IMR-90 (cell line): ENCODE measurements around the gene EID2B. TPM values are rescaled to one million over a fixed set of nuclear protein-coding genes. Genes with fewer than 3 reads are reported as not detected.

Source experiments
- ATAC-seq: fragments of 200-7000 bp; cut with Tn5 transposase; 2 replicates; pipeline ENCODE4 v1.9.1; 2020; ENCODE audit warnings: low read depth, mild to moderate bottlenecking, moderate library complexity
- BruUV-seq: library from RNA; stranded (reverse); fragments of 400-500 nt; replicated peaks from 2 replicates; lab custom pipeline; 2021; lab: Mats Ljungman, UMichigan
- CTCF ChIA-PET: fragments of 300-600 bp; formaldehyde crosslinking; extraction: SDS; loops from one replicate; lab custom pipeline; 2021; ENCODE audit warnings: antibody characterized with exemption; lab: Yijun Ruan, JAX
- POLR2A ChIA-PET: fragments of 300-600 bp; sonication (Branson Sonifier 250); formaldehyde crosslinking; loops from one replicate; lab custom pipeline; 2022; ENCODE audit warnings: antibody characterized with exemption; ENCODE audit not compliant: unreplicated experiment; lab: Charles Lee
- DNase-seq: peaks from one replicate; pipeline ENCODE4 v3.0.0; 2013
- H2AFZ ChIP-seq: replicated peaks from 2 replicates; pipeline ENCODE3; 2013; ENCODE audit warnings: low read length, mild to moderate bottlenecking; ENCODE audit not compliant: poor library complexity
- H2AK5ac ChIP-seq: 2 replicates; pipeline ENCODE4 v1.6.1; 2013; ENCODE audit warnings: low read depth, low read length, inconsistent platforms
- H2AK9ac ChIP-seq: replicated peaks from 2 replicates; pipeline ENCODE3; 2013; ENCODE audit warnings: mild to moderate bottlenecking, low read depth, low read length, moderate library complexity; ENCODE audit not compliant: poor library complexity
- H2BK120ac ChIP-seq: 2 replicates; pipeline ENCODE4 v1.6.1; 2013; ENCODE audit warnings: low read depth, low read length, inconsistent platforms
- H2BK15ac ChIP-seq: 3 replicates; pipeline ENCODE4 v1.6.1; 2013; ENCODE audit warnings: low read depth, low read length, inconsistent platforms
- H2BK20ac ChIP-seq: 2 replicates; pipeline ENCODE4 v1.6.1; 2013; ENCODE audit warnings: low read depth, mild to moderate bottlenecking, inconsistent platforms, low read length, moderate library complexity
- H2BK5ac ChIP-seq: 2 replicates; pipeline ENCODE4 v1.6.1; 2013; ENCODE audit warnings: mild to moderate bottlenecking, low read depth, low read length, inconsistent platforms; ENCODE audit not compliant: poor library complexity, severe bottlenecking
- H3K14ac ChIP-seq: replicated peaks from 2 replicates; pipeline ENCODE4 v1.6.1; 2013; ENCODE audit warnings: low read depth, low read length, inconsistent platforms
- H3K18ac ChIP-seq: 2 replicates; pipeline ENCODE4 v1.6.1; 2013; ENCODE audit warnings: low read depth, low read length, control low read depth
- H3K23ac ChIP-seq: 2 replicates; pipeline ENCODE4 v1.6.1; 2013; ENCODE audit warnings: low read depth, low read length, inconsistent platforms
- H3K27ac ChIP-seq: 2 replicates; pipeline ENCODE4 v1.5.1; 2013; ENCODE audit warnings: mild to moderate bottlenecking, control low read depth, low read length; ENCODE audit not compliant: insufficient read depth
- H3K27me3 ChIP-seq: 2 replicates; pipeline ENCODE4 v1.6.1; 2013; ENCODE audit warnings: low read length; ENCODE audit not compliant: control insufficient read depth, insufficient read depth
- H3K36me3 ChIP-seq: 2 replicates; pipeline ENCODE4 v1.6.1; 2013; ENCODE audit warnings: low read length, mixed read lengths; ENCODE audit not compliant: control insufficient read depth, insufficient read depth
- H3K4ac ChIP-seq: 2 replicates; pipeline ENCODE4 v1.6.1; 2013; ENCODE audit warnings: low read depth, low read length, inconsistent platforms
- H3K4me1 ChIP-seq: 2 replicates; pipeline ENCODE4 v1.6.1; 2013; ENCODE audit warnings: low read length, mixed read lengths; ENCODE audit not compliant: control insufficient read depth, insufficient read depth
- H3K4me2 ChIP-seq: 2 replicates; pipeline ENCODE4 v1.6.1; 2013; ENCODE audit warnings: low read depth, mild to moderate bottlenecking, control low read depth, low read length, moderate library complexity
- H3K4me3 ChIP-seq: 2 replicates; pipeline ENCODE4 v1.5.1; 2013; ENCODE audit warnings: low read depth, mild to moderate bottlenecking, control low read depth, low read length, moderate library complexity; ENCODE audit not compliant: insufficient read depth
- H3K56ac ChIP-seq: 2 replicates; pipeline ENCODE4 v1.6.1; 2013; ENCODE audit warnings: low read length, inconsistent platforms; ENCODE audit not compliant: insufficient read depth; ENCODE audit errors: extremely low read depth
- H3K79me1 ChIP-seq, 2 experiments: 2 replicates each; pipeline ENCODE4 v1.6.1; 2013; ENCODE audit warnings: low read length in 2 of 2, inconsistent platforms in 1 of 2, low read depth in 1 of 2
- H3K9ac ChIP-seq: 2 replicates; pipeline ENCODE4 v1.6.1; 2013; ENCODE audit warnings: low read depth, low read length, control low read depth
- H3K9me1 ChIP-seq: 2 replicates; pipeline ENCODE4 v1.6.1; 2013; ENCODE audit warnings: low read length, inconsistent platforms; ENCODE audit not compliant: insufficient read depth
- H3K9me3 ChIP-seq: 2 replicates; pipeline ENCODE4 v1.6.1; 2013; ENCODE audit warnings: low read length; ENCODE audit not compliant: control insufficient read depth, insufficient read depth
- H4K20me1 ChIP-seq: 2 replicates; pipeline ENCODE4 v1.6.1; 2013; ENCODE audit warnings: low read length, inconsistent platforms; ENCODE audit not compliant: insufficient read depth
- H4K5ac ChIP-seq: 2 replicates; pipeline ENCODE4 v1.6.1; 2013; ENCODE audit warnings: mild to moderate bottlenecking, low read depth, low read length, control low read depth
- H4K8ac ChIP-seq, 2 experiments: 2 replicates each; pipeline ENCODE4 v1.6.1; 2013; ENCODE audit warnings: low read depth in 2 of 2, low read length in 2 of 2, control low read depth in 1 of 2, inconsistent platforms in 1 of 2
- H4K91ac ChIP-seq: 2 replicates; pipeline ENCODE4 v1.6.1; 2013; ENCODE audit warnings: low read depth, low read length, inconsistent platforms; ENCODE audit not compliant: insufficient read depth
- BHLHE40 ChIP-seq: fragments of 150-350 bp; IDR thresholded peaks from 2 replicates; pipeline ENCODE4 v1.6.1; 2016; ENCODE audit warnings: mild to moderate bottlenecking, low read depth, low read length
- CEBPB ChIP-seq: IDR thresholded peaks from 2 replicates; pipeline ENCODE4 v1.6.1; 2012; ENCODE audit warnings: low read depth, low read length, improper control_type of control experiment
- CHD1 ChIP-seq: IDR thresholded peaks from 2 replicates; pipeline ENCODE4 v1.6.1; 2012; ENCODE audit warnings: low read depth, low read length, improper control_type of control experiment
- FOS ChIP-seq: fragments of 150-350 bp; IDR thresholded peaks from 2 replicates; pipeline ENCODE4 v1.6.1; 2016; ENCODE audit warnings: low read depth, low read length
- MAFK ChIP-seq: IDR thresholded peaks from 2 replicates; pipeline ENCODE4 v1.6.1; 2012; ENCODE audit warnings: low read depth, low read length, improper control_type of control experiment
- MAZ ChIP-seq: IDR thresholded peaks from 2 replicates; pipeline ENCODE4 v1.6.1; 2012; ENCODE audit warnings: low read depth, mild to moderate bottlenecking, low read length, improper control_type of control experiment, moderate library complexity, borderline replicate concordance
- MXI1 ChIP-seq: IDR thresholded peaks from 2 replicates; pipeline ENCODE4 v1.6.1; 2012; ENCODE audit warnings: low read depth, mild to moderate bottlenecking, low read length, moderate library complexity, borderline replicate concordance
- NFE2L2 ChIP-seq: fragments of 150-350 bp; IDR thresholded peaks from 2 replicates; pipeline ENCODE4 v1.6.1; 2016; ENCODE audit warnings: low read depth, mild to moderate bottlenecking, low read length
- POLR2A ChIP-seq: IDR thresholded peaks from 2 replicates; pipeline ENCODE4 v1.6.1; 2012; ENCODE audit warnings: mild to moderate bottlenecking, low read depth, low read length
- RAD21 ChIP-seq: IDR thresholded peaks from 2 replicates; pipeline ENCODE4 v1.6.1; 2012; ENCODE audit warnings: low read length, improper control_type of control experiment
- RCOR1 ChIP-seq: IDR thresholded peaks from 2 replicates; pipeline ENCODE4 v1.6.1; 2012; ENCODE audit warnings: mild to moderate bottlenecking, low read length, improper control_type of control experiment; ENCODE audit not compliant: insufficient replicate concordance
- RFX5 ChIP-seq: IDR thresholded peaks from 2 replicates; pipeline ENCODE4 v1.8.0; 2012; ENCODE audit warnings: low read depth, mild to moderate bottlenecking, low read length, moderate library complexity
- SMC3 ChIP-seq: fragments of 150-350 bp; IDR thresholded peaks from 2 replicates; pipeline ENCODE4 v1.6.1; 2016; ENCODE audit warnings: low read depth, mild to moderate bottlenecking, antibody characterized with exemption, low read length, moderate library complexity
- WGBS, 2 experiments: methylation state at CpG; one replicate each; pipeline versions ENCODE4 v1.1.5 to v1.1.7; 2013; ENCODE audit warnings: missing lambda C conversion rate in 2 of 2; ENCODE audit not compliant: insufficient read length in 1 of 2; ENCODE audit errors: extremely low coverage in 2 of 2; 5-methylcytosine and 5-hydroxymethylcytosine counted together
- dilution Hi-C: fragments of 300-500 bp; cut with HindIII; formaldehyde crosslinking; loops from one replicate; pipeline ENCODE4 v1.14.3; 2018; ENCODE audit warnings: low sequenced_read_pairs; ENCODE audit not compliant: unreplicated experiment
- in situ Hi-C: fragments of 300-500 bp; cut with MboI; formaldehyde crosslinking; loops from 3 replicates; pipeline ENCODE4 v1.14.3; 2019; ENCODE audit warnings: low sequenced_read_pairs, inconsistent platforms, mixed read lengths
- intact Hi-C: fragments of 100-400 bp; cut with micrococcal nuclease; formaldehyde crosslinking; loops from 2 replicates; pipeline ENCODE4 v1.10.0; 2022
- polyA plus RNA-seq, 3 experiments: library from polyadenylated mRNA; depleted of rRNA; stranded (reverse); fragments of >200 nt; gene quantifications; 2 replicates each; pipeline ENCODE4 v1.2.3, GENCODE V29; 2012; ENCODE audit warnings: low replicate concordance in 1 of 3
- total RNA-seq: library from RNA; depleted of rRNA; stranded (reverse); fragments of >200 nt; gene quantifications from 2 replicates; pipeline ENCODE4 v1.2.3, GENCODE V29; 2012
- TF ChIP-seq, protein P1 (sequence below): fragments of 150-350 bp; IDR thresholded peaks from 2 replicates; pipeline ENCODE4 v1.6.1; 2017; ENCODE audit warnings: mild to moderate bottlenecking, antibody characterized with exemption, low read length, low read depth
- TF ChIP-seq, protein P2 (sequence below): fragments of 150-350 bp; IDR thresholded peaks from 2 replicates; pipeline ENCODE4 v1.6.1; 2016; ENCODE audit warnings: low read depth, mild to moderate bottlenecking, low read length, moderate library complexity, borderline replicate concordance
- TF ChIP-seq, protein P3 (sequence below): conservative IDR thresholded peaks from 2 replicates; pipeline ENCODE4 v1.5.1; 2012; ENCODE audit warnings: mild to moderate bottlenecking, low read depth, low read length, improper control_type of control experiment

EID2B gene
- total and polyA plus RNA-seq, 2 of the 4 experiments (the other 2 are of a cell fraction), result 2.5 to 2.7 TPM

DNA sequence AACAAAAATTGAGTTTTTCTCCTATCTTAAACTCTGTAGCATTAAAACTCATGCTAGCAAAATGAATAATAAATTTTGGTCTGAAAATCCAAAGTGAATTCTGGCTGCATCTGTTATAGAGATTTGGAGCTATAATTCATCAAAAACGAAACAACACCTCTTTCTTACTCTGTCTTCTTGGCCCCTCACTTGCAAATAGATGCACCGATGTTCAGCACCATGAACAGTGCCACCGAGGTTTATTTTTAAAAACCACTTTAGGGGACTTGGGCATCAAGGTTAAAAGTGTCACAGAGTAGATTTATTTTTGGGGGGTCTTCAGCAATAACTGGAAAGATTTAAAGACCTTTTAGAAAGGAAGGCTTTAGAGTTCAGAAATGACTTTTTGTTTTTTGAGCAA lies 33.4 kb upstream of the EID2B start:
- Histone ChIP-seq H3K9me3 (no peaks in the 10 kb centered on the region), H3K56ac (no peak overlapping the region), H3K14ac (no peak overlapping the region), H2BK5ac (no peak overlapping the region), H3K18ac (no peak overlapping the region), H2BK120ac (no peak overlapping the region), H3K4me2 (no peak overlapping the region), H4K5ac (no peak overlapping the region), H3K23ac (no peak overlapping the region), H3K4ac (no peak overlapping the region), H2BK20ac (no peak overlapping the region), H2AFZ (no peak overlapping the region), H2AK5ac (no peak overlapping the region), H3K9me1 (peaks cover 2% of the 10 kb centered on the region; the same call in 1 of the 2 replicates), H2BK15ac (no peak overlapping the region), H3K9ac (no peak overlapping the region), H3K4me1 (no peaks in the 10 kb centered on the region), H4K91ac (no peak overlapping the region), H3K27me3 (no peaks in the 10 kb centered on the region; the same call in 1 of the 2 replicates), H4K8ac (no peak overlapping the region), H3K79me1 (no peaks in the 10 kb centered on the region), H3K36me3 (no peaks in the 10 kb centered on the region), H3K4me3 (no peak overlapping the region), H2AK9ac (no peak overlapping the region), H4K20me1 (no peaks in the 10 kb centered on the region), H3K27ac (no peak overlapping the region)
- in situ Hi-C loops (no loop called here), dilution Hi-C loops (no loop called here), intact Hi-C loops (no loop called here)
- ChIA-PET POLR2A (no interaction called here), CTCF (no interaction called here)
- no TSS peak for BruUV-seq
- no peak for DNase-seq
- no peak for TF ChIP-seq MAFK
- no peak for TF ChIP-seq RAD21
- TF ChIP-seq POLR2A, result no peak
- no peak for TF ChIP-seq BHLHE40
- TF ChIP-seq CHD1, result no peak
- TF ChIP-seq, protein P1, sequence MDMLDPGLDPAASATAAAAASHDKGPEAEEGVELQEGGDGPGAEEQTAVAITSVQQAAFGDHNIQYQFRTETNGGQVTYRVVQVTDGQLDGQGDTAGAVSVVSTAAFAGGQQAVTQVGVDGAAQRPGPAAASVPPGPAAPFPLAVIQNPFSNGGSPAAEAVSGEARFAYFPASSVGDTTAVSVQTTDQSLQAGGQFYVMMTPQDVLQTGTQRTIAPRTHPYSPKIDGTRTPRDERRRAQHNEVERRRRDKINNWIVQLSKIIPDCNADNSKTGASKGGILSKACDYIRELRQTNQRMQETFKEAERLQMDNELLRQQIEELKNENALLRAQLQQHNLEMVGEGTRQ, result no peak
- TF ChIP-seq, protein P2, sequence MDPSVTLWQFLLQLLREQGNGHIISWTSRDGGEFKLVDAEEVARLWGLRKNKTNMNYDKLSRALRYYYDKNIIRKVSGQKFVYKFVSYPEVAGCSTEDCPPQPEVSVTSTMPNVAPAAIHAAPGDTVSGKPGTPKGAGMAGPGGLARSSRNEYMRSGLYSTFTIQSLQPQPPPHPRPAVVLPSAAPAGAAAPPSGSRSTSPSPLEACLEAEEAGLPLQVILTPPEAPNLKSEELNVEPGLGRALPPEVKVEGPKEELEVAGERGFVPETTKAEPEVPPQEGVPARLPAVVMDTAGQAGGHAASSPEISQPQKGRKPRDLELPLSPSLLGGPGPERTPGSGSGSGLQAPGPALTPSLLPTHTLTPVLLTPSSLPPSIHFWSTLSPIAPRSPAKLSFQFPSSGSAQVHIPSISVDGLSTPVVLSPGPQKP, result no peak
- no peak for TF ChIP-seq NFE2L2
- TF ChIP-seq SMC3, result no peak
- TF ChIP-seq MXI1, result no peak
- no peak for TF ChIP-seq RCOR1
- no peak for TF ChIP-seq FOS
- no peak for TF ChIP-seq RFX5
- TF ChIP-seq, protein P3, sequence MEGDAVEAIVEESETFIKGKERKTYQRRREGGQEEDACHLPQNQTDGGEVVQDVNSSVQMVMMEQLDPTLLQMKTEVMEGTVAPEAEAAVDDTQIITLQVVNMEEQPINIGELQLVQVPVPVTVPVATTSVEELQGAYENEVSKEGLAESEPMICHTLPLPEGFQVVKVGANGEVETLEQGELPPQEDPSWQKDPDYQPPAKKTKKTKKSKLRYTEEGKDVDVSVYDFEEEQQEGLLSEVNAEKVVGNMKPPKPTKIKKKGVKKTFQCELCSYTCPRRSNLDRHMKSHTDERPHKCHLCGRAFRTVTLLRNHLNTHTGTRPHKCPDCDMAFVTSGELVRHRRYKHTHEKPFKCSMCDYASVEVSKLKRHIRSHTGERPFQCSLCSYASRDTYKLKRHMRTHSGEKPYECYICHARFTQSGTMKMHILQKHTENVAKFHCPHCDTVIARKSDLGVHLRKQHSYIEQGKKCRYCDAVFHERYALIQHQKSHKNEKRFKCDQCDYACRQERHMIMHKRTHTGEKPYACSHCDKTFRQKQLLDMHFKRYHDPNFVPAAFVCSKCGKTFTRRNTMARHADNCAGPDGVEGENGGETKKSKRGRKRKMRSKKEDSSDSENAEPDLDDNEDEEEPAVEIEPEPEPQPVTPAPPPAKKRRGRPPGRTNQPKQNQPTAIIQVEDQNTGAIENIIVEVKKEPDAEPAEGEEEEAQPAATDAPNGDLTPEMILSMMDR, result no peak
- no peak for TF ChIP-seq CEBPB
- no peak for TF ChIP-seq MAZ
- ATAC-seq, result no peak
- WGBS, 2 experiments, result no CpG with 5 or more reads among the region's 3 CpGs
